HepG2 (cell line): ENCODE results near the gene PDCL3. TPM values are rescaled to one million over a fixed set of nuclear protein-coding genes. Genes with fewer than 3 reads are reported as not detected.

Experiments
- AFF4 ChIP-seq: sonication (generic); formaldehyde crosslinking; IDR thresholded peaks from 2 replicates; pipeline ENCODE4 v1.4.0; 2020; ENCODE audit warnings: missing genetic modification reagents
- CC2D1A ChIP-seq: sonication (generic); formaldehyde crosslinking; IDR thresholded peaks from 2 replicates; pipeline ENCODE4 v1.8.1; 2023; ENCODE audit warnings: mild to moderate bottlenecking, missing genetic modification reagents
- DPF2 ChIP-seq: sonication (generic); formaldehyde crosslinking; IDR thresholded peaks from 2 replicates; pipeline ENCODE4 v1.4.0; 2020; ENCODE audit warnings: mild to moderate bottlenecking, low read depth, missing genetic modification reagents, borderline replicate concordance
- KIAA2018 ChIP-seq: sonication (generic); formaldehyde crosslinking; IDR thresholded peaks from 2 replicates; pipeline ENCODE4 v1.5.0; 2020; ENCODE audit warnings: mild to moderate bottlenecking, missing genetic modification reagents, borderline replicate concordance
- MXD1 ChIP-seq: sonication (generic); formaldehyde crosslinking; IDR thresholded peaks from 2 replicates; pipeline ENCODE4 v1.4.0; 2020; ENCODE audit warnings: mild to moderate bottlenecking, missing genetic modification reagents
- POLR2A ChIP-seq, 2 experiments: IDR thresholded peaks; 2 replicates each; pipeline ENCODE4 v1.6.1; 2011; ENCODE audit warnings: low read depth in 2 of 2, low read length in 2 of 2, mild to moderate bottlenecking in 1 of 2, moderate library complexity in 1 of 2; ENCODE audit not compliant: insufficient read depth in 1 of 2
- SP140L ChIP-seq: sonication (generic); formaldehyde crosslinking; IDR thresholded peaks from 2 replicates; pipeline ENCODE4 v1.4.0; 2020; ENCODE audit warnings: missing genetic modification reagents, borderline replicate concordance
- TGIF2 ChIP-seq: IDR thresholded peaks from 2 replicates; pipeline ENCODE4 v1.6.1; 2016; ENCODE audit warnings: control low read depth, missing compliant biosample characterization
- ZNF207 ChIP-seq: fragments of 450-650 bp; IDR thresholded peaks from 2 replicates; pipeline ENCODE4 v1.6.1; 2016; ENCODE audit warnings: antibody characterized with exemption, borderline replicate concordance
- ZNF264 ChIP-seq: sonication (generic); formaldehyde crosslinking; IDR thresholded peaks from 2 replicates; pipeline ENCODE4 v1.4.0; 2020; ENCODE audit warnings: missing genetic modification reagents
- polyA plus RNA-seq, 8 experiments: library from polyadenylated mRNA; depleted of rRNA in 3 of 8; stranded (reverse) in 7 of 8; unstranded in 1 of 8; fragments of >200 nt; fragmentation: Illumina TruSeq in 4 of 8; extraction: Trizol in 4 of 8; gene quantifications; 2 replicates each; pipeline versions ENCODE4 v1.2.1 to v1.2.3, GENCODE V29; 2011 to 2016; ENCODE audit warnings: low read depth in 4 of 8, missing spikeins in 1 of 8, mixed read lengths in 1 of 8; ENCODE audit not compliant: insufficient read depth in 1 of 8
- total RNA-seq, 5 experiments: library from RNA; depleted of rRNA; stranded (reverse); fragments of >200 nt; fragmentation: Illumina TruSeq; extraction: Trizol; gene quantifications; 2 replicates each; pipeline ENCODE4 v1.2.3, GENCODE V29; 2016; ENCODE audit warnings: low read depth in 1 of 5
- TF ChIP-seq, protein P1 (sequence below): fragments of 450-650 bp; IDR thresholded peaks from 2 replicates; pipeline ENCODE4 v1.6.1; 2017
- TF ChIP-seq, protein P2 (sequence below): sonication (generic); formaldehyde crosslinking; conservative IDR thresholded peaks from 2 replicates; pipeline ENCODE4 v1.4.0; 2020; ENCODE audit warnings: missing genetic modification reagents

PDCL3 gene
- total and polyA plus RNA-seq, 2 of the 13 experiments (the other 11 are each of a cell fraction or from before 2014, with no cell fraction given): 14.4 to 24.4 TPM

DNA sequence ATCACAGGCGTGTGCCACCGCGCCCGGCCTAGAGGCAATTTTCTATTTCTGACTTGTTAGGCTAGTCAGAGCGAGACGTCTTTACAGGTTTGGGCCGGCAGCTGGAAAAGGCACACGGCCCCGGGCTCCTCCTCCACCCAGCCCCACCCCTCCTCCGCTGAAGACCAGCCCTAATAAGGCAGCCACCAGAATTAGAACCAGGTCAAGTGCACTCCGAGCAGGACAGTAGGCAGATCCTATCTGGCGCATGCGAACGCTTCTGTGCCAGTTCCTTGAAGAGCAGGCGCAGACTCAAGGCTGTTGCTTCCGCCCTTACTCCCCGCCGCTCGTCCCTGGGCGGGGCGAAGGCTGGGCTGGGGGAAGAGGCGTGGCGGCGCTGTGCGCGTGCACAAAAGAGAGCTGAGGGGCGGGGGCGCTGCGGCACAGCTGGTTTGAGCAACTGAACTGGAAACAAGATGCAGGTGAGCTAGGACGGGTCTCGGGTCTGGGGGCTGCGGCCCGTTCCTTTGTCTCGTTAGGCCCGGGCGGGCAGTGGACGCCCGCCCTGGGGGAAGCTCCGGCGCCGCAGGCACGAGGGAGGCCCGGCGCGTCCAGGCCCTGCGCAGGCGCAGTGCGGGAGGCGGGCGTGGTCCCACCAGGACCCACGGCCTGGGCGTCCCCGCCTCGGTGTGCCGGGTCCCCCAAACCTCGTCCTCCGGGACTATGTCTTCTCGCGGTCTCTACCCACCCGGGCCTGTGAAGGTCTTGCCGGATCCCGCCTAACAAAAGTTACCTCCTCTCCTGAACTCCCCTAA lies at the start of gene PDCL3 (continued):
- TF ChIP-seq KIAA2018 (peak; percentile 24; the same call in 1 of the 2 replicates), DPF2 (CRISPR knock-in tag) (peak; percentile 53; the same call in 1 of the 2 replicates), ZNF207 (no peak), CC2D1A (CRISPR knock-in tag) (no peak), MXD1 (peak; percentile 83), TGIF2 (CRISPR knock-in tag) (no peak), ZNF264 (CRISPR knock-in tag) (no peak; the same call in none of the 2 replicates), POLR2A (IDR thresholded peaks at IDR 0.05; ENCODE audit: insufficient read depth in 1 of 2, low read depth in 2 of 2, low read length in 2 of 2) (peak; percentile 83 to 91), AFF4 (CRISPR knock-in tag) (no peak), SP140L (CRISPR knock-in tag) (no peak; the same call in 1 of the 2 replicates)
- TF ChIP-seq, protein P1, sequence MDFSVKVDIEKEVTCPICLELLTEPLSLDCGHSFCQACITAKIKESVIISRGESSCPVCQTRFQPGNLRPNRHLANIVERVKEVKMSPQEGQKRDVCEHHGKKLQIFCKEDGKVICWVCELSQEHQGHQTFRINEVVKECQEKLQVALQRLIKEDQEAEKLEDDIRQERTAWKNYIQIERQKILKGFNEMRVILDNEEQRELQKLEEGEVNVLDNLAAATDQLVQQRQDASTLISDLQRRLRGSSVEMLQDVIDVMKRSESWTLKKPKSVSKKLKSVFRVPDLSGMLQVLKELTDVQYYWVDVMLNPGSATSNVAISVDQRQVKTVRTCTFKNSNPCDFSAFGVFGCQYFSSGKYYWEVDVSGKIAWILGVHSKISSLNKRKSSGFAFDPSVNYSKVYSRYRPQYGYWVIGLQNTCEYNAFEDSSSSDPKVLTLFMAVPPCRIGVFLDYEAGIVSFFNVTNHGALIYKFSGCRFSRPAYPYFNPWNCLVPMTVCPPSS: no peak
- TF ChIP-seq, protein P2, sequence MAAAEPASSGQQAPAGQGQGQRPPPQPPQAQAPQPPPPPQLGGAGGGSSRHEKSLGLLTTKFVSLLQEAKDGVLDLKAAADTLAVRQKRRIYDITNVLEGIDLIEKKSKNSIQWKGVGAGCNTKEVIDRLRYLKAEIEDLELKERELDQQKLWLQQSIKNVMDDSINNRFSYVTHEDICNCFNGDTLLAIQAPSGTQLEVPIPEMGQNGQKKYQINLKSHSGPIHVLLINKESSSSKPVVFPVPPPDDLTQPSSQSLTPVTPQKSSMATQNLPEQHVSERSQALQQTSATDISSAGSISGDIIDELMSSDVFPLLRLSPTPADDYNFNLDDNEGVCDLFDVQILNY (CRISPR knock-in tag): peak; percentile 38
